ENCODE data around the gene PRRC2A. TPM values are rescaled to one million over a fixed set of nuclear protein-coding genes. Genes with fewer than 3 reads are reported as not detected.
A peak's percentile ranks its signal among the peaks of the same experiment; 100 is the strongest.

Gene PRRC2A
- total RNA-seq, 1 donor from 2014 or later = 290 TPM

GRCh38 chr6:31575335-31575901 is 45.1 kb upstream of the PRRC2A start, which contains the start of gene TNF:
TSS of gene TNF (plus strand) at chr6:31575565. CDS start at chr6:31575742, 177 bp downstream.
- Mint-ChIP-seq H3K9me3 (no peaks in the 10 kb centered on the region), H3K27me3 (ENCODE audit: low read depth) (no peaks in the 10 kb centered on the region), H3K4me3 (no peak within 1 kb of the TSS), H3K4me1 (peaks cover 5% of the 10 kb centered on the region), H3K27ac (no peak within 1 kb of the TSS), H3K36me3 (no peaks in the 10 kb centered on the region)
- DNase-seq (ENCODE audit: low spot score in 2 of 2, unreplicated experiment in 2 of 2) = no peak
- TF ChIP-seq CTCF (IDR thresholded peaks at IDR 0.05; ENCODE audit: unreplicated experiment) = no peak

DNA sequence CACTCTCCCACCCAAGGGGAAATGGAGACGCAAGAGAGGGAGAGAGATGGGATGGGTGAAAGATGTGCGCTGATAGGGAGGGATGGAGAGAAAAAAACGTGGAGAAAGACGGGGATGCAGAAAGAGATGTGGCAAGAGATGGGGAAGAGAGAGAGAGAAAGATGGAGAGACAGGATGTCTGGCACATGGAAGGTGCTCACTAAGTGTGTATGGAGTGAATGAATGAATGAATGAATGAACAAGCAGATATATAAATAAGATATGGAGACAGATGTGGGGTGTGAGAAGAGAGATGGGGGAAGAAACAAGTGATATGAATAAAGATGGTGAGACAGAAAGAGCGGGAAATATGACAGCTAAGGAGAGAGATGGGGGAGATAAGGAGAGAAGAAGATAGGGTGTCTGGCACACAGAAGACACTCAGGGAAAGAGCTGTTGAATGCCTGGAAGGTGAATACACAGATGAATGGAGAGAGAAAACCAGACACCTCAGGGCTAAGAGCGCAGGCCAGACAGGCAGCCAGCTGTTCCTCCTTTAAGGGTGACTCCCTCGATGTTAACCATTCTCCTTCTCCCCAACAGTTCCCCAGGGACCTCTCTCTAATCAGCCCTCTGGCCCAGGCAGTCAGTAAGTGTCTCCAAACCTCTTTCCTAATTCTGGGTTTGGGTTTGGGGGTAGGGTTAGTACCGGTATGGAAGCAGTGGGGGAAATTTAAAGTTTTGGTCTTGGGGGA is 44.4 kb upstream of the PRRC2A start:
- no peak for TF ChIP-seq CTCF (IDR thresholded peaks at IDR 0.05; ENCODE audit: unreplicated experiment)
- H3K4me3 Mint-ChIP-seq = no peak overlapping the region
- H3K36me3 Mint-ChIP-seq = no peaks in the 10 kb centered on the region

GRCh38 chr6:31576897-31577578 is 43.5 kb upstream of the PRRC2A start:
- no peaks in the 10 kb centered on the region for H3K36me3 Mint-ChIP-seq
- no peak for TF ChIP-seq CTCF (IDR thresholded peaks at IDR 0.05; ENCODE audit: unreplicated experiment)
- H3K4me3 Mint-ChIP-seq = no peak overlapping the region
- H3K27me3 Mint-ChIP-seq (ENCODE audit: low read depth) = peaks cover 2% of the 10 kb centered on the region
- no peaks in the 10 kb centered on the region for H3K9me3 Mint-ChIP-seq
- no peak overlapping the region for H3K27ac Mint-ChIP-seq
- peaks cover 16% of the 10 kb centered on the region for H3K4me1 Mint-ChIP-seq
- DNase-seq (ENCODE audit: low spot score in 2 of 2, unreplicated experiment in 2 of 2) = no peak

More for the DNA sequence above, 44.4 kb upstream of the PRRC2A start:
- DNase-seq (ENCODE audit: low spot score in 2 of 2, unreplicated experiment in 2 of 2) = no peak
- no peaks in the 10 kb centered on the region for H3K27me3 Mint-ChIP-seq (ENCODE audit: low read depth)
- peaks cover 7% of the 10 kb centered on the region for H3K4me1 Mint-ChIP-seq
- H3K27ac Mint-ChIP-seq = no peak overlapping the region
- no peaks in the 10 kb centered on the region for H3K9me3 Mint-ChIP-seq

- no peak overlapping the region for H3K27ac Mint-ChIP-seq
- peaks cover 2% of the 10 kb centered on the region for H3K27me3 Mint-ChIP-seq (ENCODE audit: low read depth)
- H3K4me1 Mint-ChIP-seq = peaks cover 16% of the 10 kb centered on the region
- H3K4me3 Mint-ChIP-seq = no peak overlapping the region
- no peak for TF ChIP-seq CTCF (IDR thresholded peaks at IDR 0.05; ENCODE audit: unreplicated experiment)
- no peak for DNase-seq (ENCODE audit: low spot score in 2 of 2, unreplicated experiment in 2 of 2)
- no peaks in the 10 kb centered on the region for H3K36me3 Mint-ChIP-seq
- no peaks in the 10 kb centered on the region for H3K9me3 Mint-ChIP-seq
Measured at GRCh38 chr6:31577579-31577966, 42.9 kb upstream of the PRRC2A start.

DNA sequence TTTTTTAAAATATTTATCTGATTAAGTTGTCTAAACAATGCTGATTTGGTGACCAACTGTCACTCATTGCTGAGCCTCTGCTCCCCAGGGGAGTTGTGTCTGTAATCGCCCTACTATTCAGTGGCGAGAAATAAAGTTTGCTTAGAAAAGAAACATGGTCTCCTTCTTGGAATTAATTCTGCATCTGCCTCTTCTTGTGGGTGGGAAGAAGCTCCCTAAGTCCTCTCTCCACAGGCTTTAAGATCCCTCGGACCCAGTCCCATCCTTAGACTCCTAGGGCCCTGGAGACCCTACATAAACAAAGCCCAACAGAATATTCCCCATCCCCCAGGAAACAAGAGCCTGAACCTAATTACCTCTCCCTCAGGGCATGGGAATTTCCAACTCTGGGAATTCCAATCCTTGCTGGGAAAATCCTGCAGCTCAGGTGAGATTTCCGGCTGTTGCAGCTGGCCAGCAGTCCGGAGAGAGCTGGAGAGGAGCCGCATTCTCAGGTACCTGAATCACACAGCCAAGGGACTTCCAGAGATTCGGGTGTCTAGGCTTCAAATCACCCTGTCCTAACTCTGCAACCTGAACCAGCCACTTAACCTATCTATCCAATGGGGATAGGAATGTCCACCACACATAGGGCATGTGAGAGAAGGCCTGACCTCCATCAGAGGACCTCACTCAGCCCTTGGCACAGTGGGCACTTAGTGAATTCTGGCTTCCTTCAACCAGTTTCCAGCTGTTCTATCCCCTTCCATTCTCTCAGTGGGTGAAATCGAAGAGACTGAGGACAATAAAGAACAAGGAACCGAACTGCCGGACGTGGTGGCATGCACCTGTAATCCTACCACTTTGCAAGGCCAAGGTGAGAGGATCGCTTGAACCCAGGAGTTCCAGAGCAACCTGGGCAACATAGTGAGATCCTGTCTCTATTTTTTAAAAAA is 42.1 kb upstream of the PRRC2A start:
- TF ChIP-seq CTCF (IDR thresholded peaks at IDR 0.05; ENCODE audit: unreplicated experiment) = no peak
- DNase-seq (ENCODE audit: low spot score in 2 of 2, unreplicated experiment in 2 of 2) = no peak
- peaks cover 16% of the 10 kb centered on the region for H3K4me1 Mint-ChIP-seq
- H3K27me3 Mint-ChIP-seq (ENCODE audit: low read depth) = peaks cover 2% of the 10 kb centered on the region
- no peaks in the 10 kb centered on the region for H3K9me3 Mint-ChIP-seq
- peak overlapping the region; percentile 83 for H3K27ac Mint-ChIP-seq
- H3K4me3 Mint-ChIP-seq = no peak overlapping the region
- H3K36me3 Mint-ChIP-seq = no peaks in the 10 kb centered on the region
